Lower lobe of right lung (tissue), 2 donors: ENCODE results near the gene SRD5A1. TPM values are rescaled to one million over a fixed set of nuclear protein-coding genes. Genes with fewer than 3 reads are reported as not detected.

Experiments used
- ATAC-seq, 2 donors: fragments of 200-7000 bp; cut with Tn5 transposase; one replicate each; pipeline ENCODE4 v1.9.1; 2020 to 2022; ENCODE audit warnings: mild to moderate bottlenecking in 2 of 2, moderate library complexity in 2 of 2
- DNase-seq: peaks from one replicate; pipeline ENCODE4 v3.0.0-alpha.2; 2020
- H3K27ac ChIP-seq: fragments of 200-600 bp; one replicate; pipeline ENCODE4 v1.8.0; 2022
- H3K27me3 ChIP-seq: fragments of 200-600 bp; one replicate; pipeline ENCODE4 v1.8.0; 2022; ENCODE audit warnings: low read depth
- H3K36me3 ChIP-seq: fragments of 200-600 bp; one replicate; pipeline ENCODE4 v1.8.0; 2022; ENCODE audit warnings: mild to moderate bottlenecking
- H3K4me1 ChIP-seq: fragments of 200-600 bp; one replicate; pipeline ENCODE4 v1.8.0; 2022
- H3K4me3 ChIP-seq: fragments of 200-600 bp; one replicate; pipeline ENCODE4 v1.8.0; 2022; ENCODE audit warnings: mild to moderate bottlenecking
- H3K9me3 ChIP-seq: fragments of 200-600 bp; one replicate; pipeline ENCODE4 v1.8.0; 2022
- intact Hi-C: fragments of 100-400 bp; cut with DNase I; formaldehyde crosslinking; loops from one replicate; pipeline ENCODE4 v1.11.0; 2022
- total RNA-seq: library from RNA; stranded (reverse); fragmentation: NEBNext Ultra II Directional; extraction: Animal tissue kit (Norgen Biotek cat#: 25700); gene quantifications from one replicate; pipeline ENCODE4 v1.2.1, GENCODE V29; 2021
- TF ChIP-seq, protein P1 (sequence below): fragments of 200-600 bp; IDR thresholded peaks from one replicate; pipeline ENCODE4 v1.8.0; 2022; ENCODE audit warnings: antibody characterized with exemption, mild to moderate bottlenecking
- donor health status: DM: no; HTN: yes; CAD: no; lungs with severe emphysema.

The SRD5A1 gene
- total RNA-seq, 1 donor from 2014 or later: 8.3 TPM

DNA sequence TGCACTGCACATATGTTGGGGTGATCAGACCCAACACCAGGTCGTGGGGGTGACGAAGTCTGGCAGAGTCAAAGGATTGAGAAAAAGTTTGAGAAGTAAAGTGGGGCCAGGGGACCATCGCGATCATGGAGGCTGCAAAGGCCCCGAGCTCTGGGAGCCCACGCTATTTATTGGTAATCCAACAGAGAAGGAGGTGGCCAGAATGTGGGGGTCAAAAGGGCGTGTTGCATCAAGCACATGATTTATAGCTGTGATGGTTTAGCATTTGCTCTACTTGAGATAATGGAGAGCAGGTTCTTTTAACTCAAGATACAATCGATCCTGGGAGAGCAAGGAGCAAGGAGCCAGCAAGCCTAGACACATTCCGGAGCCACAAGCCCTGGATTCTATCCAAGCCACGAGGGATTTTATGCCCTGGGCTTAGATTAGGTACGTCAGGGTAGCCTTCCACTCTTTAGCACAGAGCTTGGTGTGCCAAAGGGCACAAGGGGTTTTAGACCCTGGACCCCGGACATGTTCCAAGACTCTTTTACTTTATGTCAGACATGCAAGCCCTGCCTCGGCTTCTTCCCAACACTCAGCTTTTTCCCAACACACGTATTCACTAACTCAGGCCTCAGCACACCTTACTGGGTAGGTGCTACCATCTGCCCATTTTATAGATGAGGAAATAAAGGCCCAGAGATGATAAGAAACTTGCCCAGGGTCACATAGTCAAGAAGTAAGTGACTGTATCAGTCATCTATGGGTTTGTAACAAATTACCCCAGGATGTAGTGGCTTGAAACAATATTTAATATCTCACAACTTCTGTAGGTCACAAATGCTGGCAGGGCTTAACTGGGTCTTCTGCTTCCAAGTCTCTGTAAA is 39.9 kb upstream of the SRD5A1 start:
- Histone ChIP-seq H3K9me3 (no peaks in the 10 kb centered on the region), H3K27ac (no peak overlapping the region), H3K27me3 (no peaks in the 10 kb centered on the region), H3K36me3 (peaks cover 21% of the 10 kb centered on the region), H3K4me3 (no peak overlapping the region), H3K4me1 (no peaks in the 10 kb centered on the region)
- DNase-seq (no peak), ATAC-seq (no peak)
- TF ChIP-seq, protein P1, sequence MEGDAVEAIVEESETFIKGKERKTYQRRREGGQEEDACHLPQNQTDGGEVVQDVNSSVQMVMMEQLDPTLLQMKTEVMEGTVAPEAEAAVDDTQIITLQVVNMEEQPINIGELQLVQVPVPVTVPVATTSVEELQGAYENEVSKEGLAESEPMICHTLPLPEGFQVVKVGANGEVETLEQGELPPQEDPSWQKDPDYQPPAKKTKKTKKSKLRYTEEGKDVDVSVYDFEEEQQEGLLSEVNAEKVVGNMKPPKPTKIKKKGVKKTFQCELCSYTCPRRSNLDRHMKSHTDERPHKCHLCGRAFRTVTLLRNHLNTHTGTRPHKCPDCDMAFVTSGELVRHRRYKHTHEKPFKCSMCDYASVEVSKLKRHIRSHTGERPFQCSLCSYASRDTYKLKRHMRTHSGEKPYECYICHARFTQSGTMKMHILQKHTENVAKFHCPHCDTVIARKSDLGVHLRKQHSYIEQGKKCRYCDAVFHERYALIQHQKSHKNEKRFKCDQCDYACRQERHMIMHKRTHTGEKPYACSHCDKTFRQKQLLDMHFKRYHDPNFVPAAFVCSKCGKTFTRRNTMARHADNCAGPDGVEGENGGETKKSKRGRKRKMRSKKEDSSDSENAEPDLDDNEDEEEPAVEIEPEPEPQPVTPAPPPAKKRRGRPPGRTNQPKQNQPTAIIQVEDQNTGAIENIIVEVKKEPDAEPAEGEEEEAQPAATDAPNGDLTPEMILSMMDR: no peak
- intact Hi-C loops: no loop called here

DNA sequence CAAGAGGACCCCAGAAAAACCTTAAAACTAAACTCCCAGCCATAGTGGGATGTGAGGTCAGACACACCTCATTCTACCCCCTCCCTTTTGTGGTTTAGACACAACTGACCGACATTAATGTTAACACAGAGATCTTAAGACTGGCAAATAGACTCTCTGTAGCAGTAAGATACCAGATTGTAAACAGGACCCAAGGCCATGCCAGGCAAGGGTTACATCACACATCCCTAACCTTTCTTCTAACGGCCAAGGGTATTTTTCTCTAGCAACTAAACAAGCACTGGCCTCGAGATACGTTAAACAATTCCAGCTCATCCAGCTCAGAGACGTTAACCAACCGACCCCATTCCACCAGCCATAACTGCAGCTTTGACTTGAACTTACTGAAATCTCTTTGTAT is 39.2 kb upstream of the SRD5A1 start:
- intact Hi-C loops: no loop called here
- no peak for DNase-seq

DNA sequence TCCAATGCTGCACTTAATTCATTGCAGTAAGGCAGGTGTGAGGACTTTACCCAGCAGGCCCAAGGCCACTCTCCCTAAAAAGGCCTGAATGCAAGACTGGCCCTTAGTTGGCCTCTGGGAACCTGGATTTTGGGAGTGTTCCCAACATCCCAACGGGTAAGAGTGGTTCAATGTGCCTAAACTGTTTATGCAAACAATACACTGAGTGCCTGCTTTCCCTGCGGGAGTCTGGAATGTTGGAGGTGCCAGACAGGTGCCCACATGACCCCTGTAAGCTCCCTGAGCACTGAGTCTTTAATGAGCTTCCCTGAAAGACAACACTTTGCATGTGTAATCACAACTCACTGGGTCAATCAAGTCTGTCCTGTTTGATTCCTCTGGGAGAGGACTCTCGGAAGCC is 37.8 kb upstream of the SRD5A1 start:
- peaks cover 42% of the 10 kb centered on the region for H3K36me3 ChIP-seq
- intact Hi-C loops: no loop called here
- DNase-seq (no peak), ATAC-seq (no peak)
- no peaks in the 10 kb centered on the region for H3K27me3 ChIP-seq
- H3K9me3 ChIP-seq: no peaks in the 10 kb centered on the region
- no peak overlapping the region for H3K4me3 ChIP-seq
- TF ChIP-seq, protein P1: no peak
- H3K4me1 ChIP-seq: no peaks in the 10 kb centered on the region
- no peak overlapping the region for H3K27ac ChIP-seq

More for the DNA sequence above, 39.2 kb upstream of the SRD5A1 start:
- Histone ChIP-seq H3K4me3 (no peak overlapping the region), H3K36me3 (peaks cover 28% of the 10 kb centered on the region), H3K9me3 (no peaks in the 10 kb centered on the region), H3K4me1 (no peaks in the 10 kb centered on the region), H3K27me3 (no peaks in the 10 kb centered on the region), H3K27ac (no peak overlapping the region)
- TF ChIP-seq, protein P1: no peak
- ATAC-seq: no peak

DNA sequence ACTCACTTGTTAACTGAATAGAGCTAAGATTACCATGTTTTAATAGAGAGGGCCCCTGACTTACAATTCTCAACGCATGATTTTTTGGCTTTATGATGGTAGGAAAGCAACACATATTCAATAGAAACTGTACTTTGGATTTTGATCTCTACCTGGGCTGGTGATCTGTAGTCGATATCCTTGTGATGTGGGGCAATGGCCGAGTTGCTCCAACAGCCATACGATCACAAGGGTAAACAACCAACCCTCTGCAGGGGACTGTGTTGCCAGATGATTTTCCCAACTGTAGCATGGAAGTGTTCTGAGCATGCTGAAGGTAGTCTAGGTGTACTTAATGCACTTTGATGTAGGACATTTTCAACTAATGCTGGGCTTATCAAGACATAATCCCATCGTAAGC is 36.9 kb upstream of the SRD5A1 start:
- H3K27ac ChIP-seq: no peak overlapping the region
- H3K4me3 ChIP-seq: no peak overlapping the region
- TF ChIP-seq, protein P1: no peak
- H3K36me3 ChIP-seq: peaks cover 51% of the 10 kb centered on the region
- ATAC-seq (no peak), DNase-seq (no peak)
- no peaks in the 10 kb centered on the region for H3K27me3 ChIP-seq
- intact Hi-C loops: no loop called here
- H3K9me3 ChIP-seq: no peaks in the 10 kb centered on the region
- H3K4me1 ChIP-seq: no peaks in the 10 kb centered on the region

DNA sequence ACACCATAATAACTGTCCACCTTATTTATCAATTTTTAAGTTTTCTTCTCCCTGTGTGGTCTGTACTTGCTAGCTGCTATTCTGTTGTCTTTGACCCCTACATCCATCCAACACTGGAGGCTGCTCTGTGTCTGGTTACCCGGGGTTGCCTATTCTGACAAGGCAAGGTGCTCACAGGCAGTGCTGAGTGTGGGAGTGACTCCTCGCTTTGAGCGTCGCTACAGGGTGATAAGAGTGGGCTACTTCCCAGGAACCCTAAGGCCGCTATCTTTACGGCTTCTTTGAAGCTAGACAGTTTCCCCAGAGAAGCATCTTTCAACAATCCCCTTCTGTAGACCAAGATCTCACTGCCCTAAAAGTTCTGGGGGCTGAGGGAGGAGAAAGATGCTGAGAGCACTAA is 35.7 kb upstream of the SRD5A1 start:
- Histone ChIP-seq H3K36me3 (peaks cover 63% of the 10 kb centered on the region), H3K4me3 (no peak overlapping the region)

More for the DNA sequence above, 35.7 kb upstream of the SRD5A1 start:
- Histone ChIP-seq H3K27me3 (no peaks in the 10 kb centered on the region), H3K27ac (no peak overlapping the region), H3K4me1 (no peaks in the 10 kb centered on the region), H3K9me3 (no peaks in the 10 kb centered on the region)
- ATAC-seq (no peak), DNase-seq (no peak)
- TF ChIP-seq, protein P1: no peak
- intact Hi-C loops: no loop called here
